ENCODE results near the gene NSMF. TPM values are rescaled to one million over a fixed set of nuclear protein-coding genes. Genes with fewer than 3 reads are reported as not detected.

The NSMF gene
- total RNA-seq, 1 donor, result 22.4 TPM

DNA sequence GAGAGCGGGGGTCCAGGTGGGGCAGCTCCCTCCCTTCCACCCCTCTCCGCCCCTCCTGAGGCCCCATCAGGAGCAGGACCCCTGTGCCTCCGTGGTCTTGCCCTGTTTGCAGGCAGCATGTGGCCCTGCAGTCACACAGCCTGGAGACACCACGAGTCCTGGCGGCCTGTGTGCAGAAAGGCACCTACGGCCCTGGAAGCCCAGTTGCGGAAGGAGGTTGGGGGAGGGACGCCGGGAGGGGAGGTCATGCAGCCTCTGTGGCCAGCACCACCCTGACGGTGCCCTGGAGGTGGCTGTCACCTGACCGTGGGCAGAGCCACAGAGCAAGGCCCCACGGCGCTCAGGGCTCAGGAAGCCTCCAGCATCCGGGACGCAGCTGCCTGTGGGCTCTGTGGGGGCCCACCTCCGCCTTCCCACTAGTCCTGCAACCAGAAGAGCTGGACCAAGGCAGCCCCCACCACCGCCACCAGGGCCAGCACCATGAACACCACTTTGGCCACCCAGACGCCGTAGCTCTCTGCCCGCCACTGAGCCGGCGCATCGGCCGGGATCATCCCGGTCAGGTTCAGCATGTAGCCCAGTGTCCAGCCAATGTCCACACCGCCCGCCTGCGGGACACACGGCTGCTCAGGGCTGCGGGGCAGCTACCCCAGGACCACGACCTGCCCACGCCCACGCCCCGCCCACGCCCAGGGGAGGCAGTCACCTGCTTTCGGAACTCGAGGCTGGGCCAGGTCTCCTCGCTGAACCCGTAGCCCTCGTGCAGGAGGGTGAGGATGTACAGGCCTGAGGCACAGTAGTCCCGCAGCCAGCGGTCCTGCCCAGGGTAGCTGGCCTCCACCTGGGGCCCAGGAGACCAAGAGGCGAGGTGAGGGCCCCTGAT lies 24.4 kb downstream of the NSMF start:
- Histone ChIP-seq H2AFZ (ENCODE audit: low read length) (no peak overlapping the region), H3K4me2 (ENCODE audit: insufficient read depth, low read length) (no peak overlapping the region), H3K4me3 (ENCODE audit: insufficient read depth, low read length) (no peak overlapping the region), H4K20me1 (ENCODE audit: insufficient read depth, low read length) (no peaks in the 10 kb centered on the region), H3K36me3 (ENCODE audit: insufficient read depth, low read length) (no peaks in the 10 kb centered on the region), H3K27me3 (ENCODE audit: insufficient read depth, low read length) (no peaks in the 10 kb centered on the region), H3K27ac (ENCODE audit: low read depth, low read length) (no peak overlapping the region), H3K9me3 (ENCODE audit: low read depth, low read length) (no peaks in the 10 kb centered on the region), H3K4me1 (ENCODE audit: insufficient read depth, low read length) (peaks cover 8% of the 10 kb centered on the region), H3K79me2 (ENCODE audit: insufficient read depth, low read length) (no peaks in the 10 kb centered on the region)
- peak; percentile 81 for DNase-seq (ENCODE audit: insufficient read length, low spot score, missing footprints)
- TF ChIP-seq CTCF (IDR thresholded peaks at IDR 0.05; ENCODE audit: extremely low read depth, low read depth, low read length), result no peak

GRCh38 chr9:137433916-137434431 lies 25.2 kb downstream of the NSMF start:
- no peaks in the 10 kb centered on the region for H3K79me2 ChIP-seq (ENCODE audit: insufficient read depth, low read length)
- no peaks in the 10 kb centered on the region for H3K9me3 ChIP-seq (ENCODE audit: low read depth, low read length)
- no peak overlapping the region for H3K4me2 ChIP-seq (ENCODE audit: insufficient read depth, low read length)
- no peak overlapping the region for H3K27ac ChIP-seq (ENCODE audit: low read depth, low read length)
- no peak overlapping the region for H3K4me3 ChIP-seq (ENCODE audit: insufficient read depth, low read length)
- no peaks in the 10 kb centered on the region for H4K20me1 ChIP-seq (ENCODE audit: insufficient read depth, low read length)
- no peak for TF ChIP-seq CTCF (IDR thresholded peaks at IDR 0.05; ENCODE audit: extremely low read depth, low read depth, low read length)
- DNase-seq (ENCODE audit: insufficient read length, low spot score, missing footprints), result no peak
- H3K4me1 ChIP-seq (ENCODE audit: insufficient read depth, low read length), result peaks cover 8% of the 10 kb centered on the region
- no peaks in the 10 kb centered on the region for H3K36me3 ChIP-seq (ENCODE audit: insufficient read depth, low read length)
- H3K27me3 ChIP-seq (ENCODE audit: insufficient read depth, low read length), result no peaks in the 10 kb centered on the region
- H2AFZ ChIP-seq (ENCODE audit: low read length), result no peak overlapping the region

- Histone ChIP-seq H3K27me3 (ENCODE audit: insufficient read depth, low read length) (no peaks in the 10 kb centered on the region), H4K20me1 (ENCODE audit: insufficient read depth, low read length) (no peaks in the 10 kb centered on the region)
Observed at GRCh38 chr9:137433349-137433915, 25.7 kb downstream of the NSMF start.

More at GRCh38 chr9:137433349-137433915, 25.7 kb downstream of the NSMF start:
- Histone ChIP-seq H3K27ac (ENCODE audit: low read depth, low read length) (no peak overlapping the region), H2AFZ (ENCODE audit: low read length) (no peak overlapping the region), H3K4me3 (ENCODE audit: insufficient read depth, low read length) (no peak overlapping the region), H3K4me2 (ENCODE audit: insufficient read depth, low read length) (no peak overlapping the region), H3K4me1 (ENCODE audit: insufficient read depth, low read length) (peaks cover 8% of the 10 kb centered on the region), H3K36me3 (ENCODE audit: insufficient read depth, low read length) (no peaks in the 10 kb centered on the region), H3K79me2 (ENCODE audit: insufficient read depth, low read length) (no peaks in the 10 kb centered on the region), H3K9me3 (ENCODE audit: low read depth, low read length) (no peaks in the 10 kb centered on the region)
- no peak for DNase-seq (ENCODE audit: insufficient read length, low spot score, missing footprints)
- no peak for TF ChIP-seq CTCF (IDR thresholded peaks at IDR 0.05; ENCODE audit: extremely low read depth, low read depth, low read length)
